Neuronal stem cell (in vitro differentiated cells): ENCODE measurements around the gene FGFR3. TPM values are rescaled to one million over a fixed set of nuclear protein-coding genes. Genes with fewer than 3 reads are reported as not detected.

Experiments used
- DNase-seq: peaks from one replicate; pipeline ENCODE4 v3.0.0-alpha.2; 2013; ENCODE audit warnings: low spot score
- H2AFZ ChIP-seq: one replicate; pipeline ENCODE4 v1.6.1; 2013; ENCODE audit warnings: mild to moderate bottlenecking, low read length, inconsistent platforms
- H2AK5ac ChIP-seq: 2 replicates; pipeline ENCODE4 v1.6.1; 2013; ENCODE audit warnings: low read depth, mild to moderate bottlenecking, inconsistent platforms, low read length, moderate library complexity, mixed read lengths
- H2BK120ac ChIP-seq: 2 replicates; pipeline ENCODE4 v1.6.1; 2013; ENCODE audit warnings: low read depth, mild to moderate bottlenecking, inconsistent platforms, low read length, moderate library complexity, mixed read lengths
- H2BK12ac ChIP-seq: one replicate; pipeline ENCODE4 v1.6.1; 2013; ENCODE audit warnings: low read length, inconsistent platforms
- H2BK15ac ChIP-seq: 2 replicates; pipeline ENCODE4 v1.6.1; 2013; ENCODE audit warnings: mild to moderate bottlenecking, low read length, inconsistent platforms, mixed read lengths
- H2BK5ac ChIP-seq: one replicate; pipeline ENCODE4 v1.6.1; 2013; ENCODE audit warnings: inconsistent platforms, mild to moderate bottlenecking, low read length, moderate library complexity
- H3K14ac ChIP-seq: one replicate; pipeline ENCODE4 v1.6.1; 2013; ENCODE audit warnings: low read length, inconsistent platforms
- H3K18ac ChIP-seq: 2 replicates; pipeline ENCODE4 v1.6.1; 2013; ENCODE audit warnings: low read length, inconsistent platforms
- H3K23ac ChIP-seq: 2 replicates; pipeline ENCODE4 v1.6.1; 2013; ENCODE audit warnings: low read depth, mild to moderate bottlenecking, mixed read lengths, low read length, inconsistent platforms; ENCODE audit not compliant: poor library complexity
- H3K27ac ChIP-seq: replicated peaks from 3 replicates; pipeline ENCODE4 v1.5.1; 2013; ENCODE audit warnings: low read length, inconsistent platforms
- H3K27me3 ChIP-seq, 3 experiments: 2 replicates each; pipeline ENCODE4 v1.6.1; 2013; ENCODE audit warnings: low read length in 3 of 3, mild to moderate bottlenecking in 2 of 3, inconsistent platforms in 1 of 3, low read depth in 1 of 3, mixed read lengths in 1 of 3, moderate library complexity in 1 of 3; ENCODE audit not compliant: control insufficient read depth in 3 of 3, insufficient read depth in 3 of 3
- H3K36me3 ChIP-seq, 2 donors: replicated peaks in 1 of 2; 2 replicates each; pipeline ENCODE4 v1.6.1; 2013; ENCODE audit warnings: low read length in 2 of 2; ENCODE audit not compliant: control insufficient read depth in 2 of 2, insufficient read depth in 2 of 2
- H3K4ac ChIP-seq: 2 replicates; pipeline ENCODE4 v1.6.1; 2013; ENCODE audit warnings: inconsistent platforms, mild to moderate bottlenecking, low read length, moderate library complexity
- H3K4me1 ChIP-seq, 2 donors: 1 replicate in 1 of 2; 2 replicates in 1 of 2; pipeline ENCODE4 v1.6.1; 2013; ENCODE audit warnings: low read length in 2 of 2, low read depth in 1 of 2; ENCODE audit not compliant: control insufficient read depth in 2 of 2, insufficient read depth in 1 of 2
- H3K4me2 ChIP-seq: one replicate; pipeline ENCODE4 v1.6.1; 2013; ENCODE audit warnings: mild to moderate bottlenecking, low read length, inconsistent platforms; ENCODE audit not compliant: insufficient read depth, poor library complexity, severe bottlenecking
- H3K4me3 ChIP-seq, 2 donors: 2 replicates each; pipeline ENCODE4 v1.5.1; 2013; ENCODE audit warnings: low read length in 2 of 2, mild to moderate bottlenecking in 2 of 2, inconsistent platforms in 1 of 2, moderate library complexity in 1 of 2
- H3K79me1 ChIP-seq: one replicate; pipeline ENCODE4 v1.6.1; 2013; ENCODE audit warnings: low read depth, mild to moderate bottlenecking, inconsistent platforms, low read length, moderate library complexity
- H3K9ac ChIP-seq: one replicate; pipeline ENCODE4 v1.6.1; 2013; ENCODE audit warnings: mild to moderate bottlenecking, low read depth, low read length, inconsistent platforms; ENCODE audit not compliant: poor library complexity
- H3K9me3 ChIP-seq, 2 donors: replicated peaks in 1 of 2; 2 replicates each; pipeline versions ENCODE3 to v1.6.1; 2013; ENCODE audit warnings: low read length in 2 of 2, mild to moderate bottlenecking in 2 of 2, inconsistent platforms in 1 of 2, low read depth in 1 of 2, mixed read lengths in 1 of 2, moderate library complexity in 1 of 2; ENCODE audit not compliant: control insufficient read depth in 2 of 2, insufficient read depth in 1 of 2
- H4K8ac ChIP-seq: one replicate; pipeline ENCODE4 v1.6.1; 2013; ENCODE audit warnings: low read depth, mild to moderate bottlenecking, inconsistent platforms, low read length, moderate library complexity
- H4K91ac ChIP-seq: one replicate; pipeline ENCODE4 v1.6.1; 2013; ENCODE audit warnings: low read length, low read depth, mild to moderate bottlenecking, inconsistent platforms; ENCODE audit not compliant: poor library complexity
- WGBS, 2 donors: extraction: QIAGEN DNeasy Blood & Tissue Kit; methylation state at CpG; one replicate each; pipeline ENCODE4 v1.1.7; 2013; ENCODE audit warnings: missing lambda C conversion rate in 2 of 2, mixed read lengths in 1 of 2; ENCODE audit not compliant: insufficient read length in 2 of 2, insufficient replicate concordance in 1 of 2; ENCODE audit errors: extremely low coverage in 2 of 2; 5-methylcytosine and 5-hydroxymethylcytosine counted together
- polyA plus RNA-seq, 2 experiments: library from polyadenylated mRNA; stranded (reverse); fragments of 200-250 nt; gene quantifications; one replicate each; pipeline ENCODE4 v1.2.3, GENCODE V29; 2013

The FGFR3 gene
- polyA plus RNA-seq (2013, experiment 1 of 2): 7.2 TPM
- 7.6 TPM for polyA plus RNA-seq (2013, experiment 2 of 2)

GRCh38 chr4:1792832-1793495 is at the start of gene FGFR3:
Gene FGFR3, plus strand, starts transcription at chr4:1793293. Its CDS starts 642 bp downstream, at chr4:1793935.
- Histone ChIP-seq H3K79me1 (peaks cover 15% of the 10 kb centered on the region), H3K4me2 (peak within 1 kb of the TSS; percentile 94), H3K4me1 (peaks cover 12 to 19% of the 10 kb centered on the region in 2 donors), H3K23ac (peak within 1 kb of the TSS; percentile 98), H2BK12ac (peak within 1 kb of the TSS; percentile 97), H3K4ac (peak within 1 kb of the TSS; percentile 76), H3K27me3 (peaks cover 11 to 47% (median 41%) of the 10 kb centered on the region in 3 experiments), H3K4me3 (peak within 1 kb of the TSS; percentile 64 to 88), H2BK120ac (peak within 1 kb of the TSS; percentile 81), H3K36me3 (no peaks in the 10 kb centered on the region), H3K9ac (peak within 1 kb of the TSS; percentile 90), H3K27ac (no peak within 1 kb of the TSS), H3K9me3 (peaks cover 0 to 3% of the 10 kb centered on the region in 2 donors), H2BK5ac (peak within 1 kb of the TSS; percentile 4), H3K18ac (peak within 1 kb of the TSS; percentile 97), H3K14ac (peak within 1 kb of the TSS; percentile 99), H2BK15ac (peak within 1 kb of the TSS; percentile 98), H2AK5ac (peak within 1 kb of the TSS; percentile 90), H4K91ac (no peak within 1 kb of the TSS), H4K8ac (peak within 1 kb of the TSS; percentile 43), H2AFZ (peak within 1 kb of the TSS; percentile 74)
- DNase-seq: peak; percentile 58
- WGBS, 2 donors: no CpG with 5 or more reads among the region's 95 CpGs

DNA sequence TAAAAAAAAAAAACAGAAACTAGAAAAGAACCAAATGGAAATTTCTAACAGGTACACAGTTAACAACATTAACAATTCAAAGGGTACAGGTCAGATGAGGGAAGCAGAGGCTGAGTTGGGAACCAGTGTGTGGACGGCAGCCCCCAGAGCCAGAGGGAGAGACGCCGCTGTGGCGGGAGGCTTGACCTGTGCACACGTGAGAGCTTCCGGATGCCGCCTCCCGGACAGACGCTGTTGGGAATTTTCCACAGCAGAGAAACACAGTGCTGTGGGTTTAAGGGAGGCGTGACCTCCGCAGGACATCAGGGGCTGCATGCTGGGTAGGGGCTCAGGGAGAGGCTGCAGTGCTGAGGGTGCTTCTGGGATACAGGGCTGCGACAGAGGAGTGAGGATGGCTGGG is 49.5 kb upstream of the FGFR3 start:
- H3K36me3 ChIP-seq: peaks cover 49 to 65% of the 10 kb centered on the region in 2 donors
- no peak overlapping the region for H3K14ac ChIP-seq
- peaks cover 7% of the 10 kb centered on the region for H3K79me1 ChIP-seq

DNA sequence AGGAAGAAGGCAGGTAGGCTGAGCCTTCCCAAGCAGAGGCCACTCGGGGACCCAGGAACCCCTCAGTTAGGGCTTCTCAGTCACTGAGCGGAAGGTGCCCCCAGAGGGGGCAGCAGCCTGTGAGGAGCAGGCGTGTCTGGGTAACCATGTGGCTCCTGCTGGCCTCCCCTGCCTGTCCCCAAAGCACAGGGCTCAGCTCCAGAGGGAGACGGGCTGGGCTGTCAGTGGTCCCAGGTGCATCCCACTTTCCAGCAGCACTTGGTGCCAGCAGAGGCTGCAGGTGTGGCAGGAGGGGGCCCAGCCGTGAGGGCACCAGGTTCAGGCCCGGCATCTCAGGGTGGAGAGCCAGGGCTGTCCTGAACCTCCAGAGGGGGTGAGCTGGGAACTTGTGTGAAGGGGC is 49.1 kb upstream of the FGFR3 start:
- Histone ChIP-seq H2AK5ac (no peak overlapping the region), H3K9me3 (peaks cover 0 to 2% of the 10 kb centered on the region in 2 donors), H3K9ac (no peak overlapping the region), H3K18ac (no peak overlapping the region), H3K4me2 (no peak overlapping the region), H3K27me3 (no peaks in the 10 kb centered on the region), H3K4me3 (no peak overlapping the region), H2BK5ac (peak overlapping the region; percentile 93), H2BK12ac (no peak overlapping the region), H2AFZ (no peak overlapping the region), H3K36me3 (peaks cover 47 to 61% of the 10 kb centered on the region in 2 donors), H2BK120ac (no peak overlapping the region), H3K27ac (no peak overlapping the region), H3K4ac (no peak overlapping the region), H2BK15ac (no peak overlapping the region), H4K8ac (no peak overlapping the region), H3K23ac (no peak overlapping the region), H3K14ac (no peak overlapping the region), H4K91ac (no peak overlapping the region), H3K79me1 (peaks cover 7% of the 10 kb centered on the region), H3K4me1 (peaks cover 0 to 2% of the 10 kb centered on the region in 2 donors)
- no CpG with 5 or more reads among the region's 6 CpGs for WGBS, 2 donors
- DNase-seq: no peak

More for the DNA sequence above, 49.5 kb upstream of the FGFR3 start:
- Histone ChIP-seq H3K27me3 (no peaks in the 10 kb centered on the region), H3K4ac (no peak overlapping the region), H2BK15ac (no peak overlapping the region), H3K23ac (no peak overlapping the region), H3K27ac (no peak overlapping the region), H2BK5ac (peak overlapping the region; percentile 93), H2BK120ac (no peak overlapping the region), H2AFZ (no peak overlapping the region), H3K4me2 (no peak overlapping the region), H3K18ac (no peak overlapping the region), H3K9ac (no peak overlapping the region), H4K8ac (no peak overlapping the region), H2AK5ac (no peak overlapping the region), H3K4me3 (no peak overlapping the region), H2BK12ac (no peak overlapping the region), H3K4me1 (peaks cover 0 to 2% of the 10 kb centered on the region in 2 donors), H4K91ac (no peak overlapping the region), H3K9me3 (peaks cover 2% of the 10 kb centered on the region in 2 donors)
- WGBS, 2 donors: no CpG with 5 or more reads among the region's 12 CpGs
- no peak for DNase-seq

GRCh38 chr4:1744552-1744951 is 48.5 kb upstream of the FGFR3 start:
- no peak overlapping the region for H3K4me2 ChIP-seq
- peaks cover 7% of the 10 kb centered on the region for H3K79me1 ChIP-seq
- no peak overlapping the region for H4K91ac ChIP-seq
- H3K18ac ChIP-seq: no peak overlapping the region
- peaks cover 43 to 56% of the 10 kb centered on the region in 2 donors for H3K36me3 ChIP-seq
- no peak overlapping the region for H3K23ac ChIP-seq
- no peak for DNase-seq
- H2AFZ ChIP-seq: no peak overlapping the region
- no peak overlapping the region for H3K4me3 ChIP-seq
- no peak overlapping the region for H2BK15ac ChIP-seq
- no peaks in the 10 kb centered on the region for H3K9me3 ChIP-seq
- H3K4ac ChIP-seq: no peak overlapping the region
- H3K9ac ChIP-seq: no peak overlapping the region
- no peak overlapping the region for H3K14ac ChIP-seq
- H3K4me1 ChIP-seq: peaks cover 2% of the 10 kb centered on the region in 2 donors
- H2BK12ac ChIP-seq: no peak overlapping the region
- H3K27me3 ChIP-seq: no peaks in the 10 kb centered on the region
- no peak overlapping the region for H3K27ac ChIP-seq
- WGBS, 2 donors: no CpG with 5 or more reads among the region's 14 CpGs
- no peak overlapping the region for H2AK5ac ChIP-seq
- no peak overlapping the region for H2BK120ac ChIP-seq
- H2BK5ac ChIP-seq: peak overlapping the region; percentile 93
- no peak overlapping the region for H4K8ac ChIP-seq
